ENCODE data around the gene PLPP3. TPM values are rescaled to one million over a fixed set of nuclear protein-coding genes. Genes with fewer than 3 reads are reported as not detected.

The PLPP3 gene
- total RNA-seq, 1 experiment from 2014 or later: 3.4 TPM

- H3K9ac ChIP-seq (ENCODE audit: low read length): no peak overlapping the region
- CTCF ChIA-PET: no interaction called here
- POLR2A ChIA-PET: no interaction called here
- no peak for DNase-seq (ENCODE audit: low read depth, low spot score)
- intact Hi-C loops (cut with micrococcal nuclease): no loop called here
- no peaks in the 10 kb centered on the region for H3K27me3 ChIP-seq (ENCODE audit: insufficient read depth, low read length)
- no peak overlapping the region for H3K4me3 ChIP-seq (replicated peaks in 1 of 2; ENCODE audit: low read depth in 1 of 2, low read length in 2 of 2)
- ATAC-seq: no peak
- H4K20me1 ChIP-seq (ENCODE audit: insufficient read depth): no peaks in the 10 kb centered on the region
- no peaks in the 10 kb centered on the region for H3K79me2 ChIP-seq (ENCODE audit: insufficient read depth, low read length)
- H3K36me3 ChIP-seq (ENCODE audit: control insufficient read depth in 1 of 2, insufficient read depth in 2 of 2, low read length in 2 of 2): no peaks in the 10 kb centered on the region
- TF ChIP-seq CEBPB (IDR thresholded peaks at IDR 0.05; ENCODE audit: low read depth) (no peak), SP1 (IDR thresholded peaks at IDR 0.05; ENCODE audit: low read depth) (no peak), POLR2AphosphoS5 (IDR thresholded peaks at IDR 0.05; ENCODE audit: low read depth, low read length) (no peak), SIN3A (IDR thresholded peaks at IDR 0.05; ENCODE audit: low read depth) (no peak), SRF (IDR thresholded peaks at IDR 0.05; ENCODE audit: low read depth) (no peak), EZH2phosphoT487 (IDR thresholded peaks at IDR 0.05; ENCODE audit: borderline replicate concordance) (no peak)
- no peak overlapping the region for H3K27ac ChIP-seq (ENCODE audit: low read depth, low read length)
- peaks cover 15 to 29% of the 10 kb centered on the region in 2 experiments for H3K4me1 ChIP-seq (ENCODE audit: control insufficient read depth in 1 of 2, insufficient read depth in 2 of 2, low read length in 2 of 2)
- BruUV-seq (replicated peaks): no TSS peak
- no peak overlapping the region for H3K4me2 ChIP-seq (ENCODE audit: low read length)
- no peaks in the 10 kb centered on the region for H3K9me3 ChIP-seq (ENCODE audit: control insufficient read depth in 1 of 2, insufficient read depth in 1 of 2, low read depth in 1 of 2, low read length in 2 of 2)
- no peaks in the 10 kb centered on the region for H3K9me2 ChIP-seq (ENCODE audit: insufficient read depth)
- H2AFZ ChIP-seq (ENCODE audit: low read depth, low read length, poor library complexity, severe bottlenecking): no peak overlapping the region
- RAD21 ChIA-PET (ENCODE audit: low non-redundant PET in 1 of 2, low total read pairs in 2 of 2, uncharacterized antibody in 2 of 2, unreplicated experiment in 2 of 2): no interaction called here
These were observed 66.5 kb downstream of the PLPP3 start for GRCh38 chr1:56512724-56513494.

- no peaks in the 10 kb centered on the region for H3K9me3 ChIP-seq (ENCODE audit: control insufficient read depth in 1 of 2, insufficient read depth in 1 of 2, low read depth in 1 of 2, low read length in 2 of 2)
- H2AFZ ChIP-seq (ENCODE audit: low read depth, low read length, poor library complexity, severe bottlenecking): no peak overlapping the region
- DNase-seq (ENCODE audit: low read depth, low spot score): no peak
- ATAC-seq: no peak
- ChIA-PET POLR2A (no interaction called here), RAD21 (ENCODE audit: low non-redundant PET in 1 of 2, low total read pairs in 2 of 2, uncharacterized antibody in 2 of 2, unreplicated experiment in 2 of 2) (no interaction called here), CTCF (no interaction called here)
- H3K27ac ChIP-seq (ENCODE audit: low read depth, low read length): no peak overlapping the region
- H3K9me2 ChIP-seq (ENCODE audit: insufficient read depth): no peaks in the 10 kb centered on the region
- no TSS peak for BruUV-seq (replicated peaks)
- H3K4me2 ChIP-seq (ENCODE audit: low read length): no peak overlapping the region
- no peak overlapping the region for H3K4me3 ChIP-seq (replicated peaks in 1 of 2; ENCODE audit: low read depth in 1 of 2, low read length in 2 of 2)
- no peaks in the 10 kb centered on the region for H3K36me3 ChIP-seq (ENCODE audit: control insufficient read depth in 1 of 2, insufficient read depth in 2 of 2, low read length in 2 of 2)
- no peaks in the 10 kb centered on the region for H3K79me2 ChIP-seq (ENCODE audit: insufficient read depth, low read length)
- intact Hi-C loops (cut with micrococcal nuclease): no loop called here
- no peak overlapping the region for H3K9ac ChIP-seq (ENCODE audit: low read length)
- H4K20me1 ChIP-seq (ENCODE audit: insufficient read depth): no peaks in the 10 kb centered on the region
- no peaks in the 10 kb centered on the region for H3K27me3 ChIP-seq (ENCODE audit: insufficient read depth, low read length)
- peaks cover 6 to 18% of the 10 kb centered on the region in 2 experiments for H3K4me1 ChIP-seq (ENCODE audit: control insufficient read depth in 1 of 2, insufficient read depth in 2 of 2, low read length in 2 of 2)
- TF ChIP-seq ZNF274 (IDR thresholded peaks at IDR 0.05; ENCODE audit: low read depth, low read length) (no peak), EGR1 (IDR thresholded peaks at IDR 0.05; ENCODE audit: low read depth) (no peak), MAX (IDR thresholded peaks at IDR 0.05) (no peak), CTCF (IDR thresholded peaks at IDR 0.05 in 2 of 3, conservative IDR thresholded peaks at IDR 0.05 in 1 of 3; ENCODE audit: borderline replicate concordance in 1 of 3, insufficient read depth in 1 of 3, low read depth in 2 of 3, low read length in 2 of 3) (no peak), CBX3 (IDR thresholded peaks at IDR 0.05; ENCODE audit: low read depth) (no peak), TCF7L2 (IDR thresholded peaks at IDR 0.05; ENCODE audit: borderline replicate concordance, extremely low read depth, insufficient read depth, insufficient read length) (no peak), JUND (IDR thresholded peaks at IDR 0.05) (no peak), ATF3 (IDR thresholded peaks at IDR 0.05) (no peak), SRF (IDR thresholded peaks at IDR 0.05; ENCODE audit: low read depth) (no peak), CEBPB (IDR thresholded peaks at IDR 0.05; ENCODE audit: low read depth) (no peak), ELF1 (IDR thresholded peaks at IDR 0.05; ENCODE audit: borderline replicate concordance, low read depth) (no peak), EZH2 (IDR thresholded peaks at IDR 0.05) (no peak), RAD21 (IDR thresholded peaks at IDR 0.05; ENCODE audit: low read depth) (no peak), ZFX (IDR thresholded peaks at IDR 0.05) (no peak)
These were observed 67.6 kb downstream of the PLPP3 start for GRCh38 chr1:56511766-56512165.
